Lung (tissue), 13 donors: ENCODE data around the gene ECT2. TPM values are rescaled to one million over a fixed set of nuclear protein-coding genes. Genes with fewer than 3 reads are reported as not detected.

Experiments used
- ATAC-seq: fragments of 200-7000 bp; cut with Tn5 transposase; one replicate; pipeline ENCODE4 v1.9.1; 2020; ENCODE audit warnings: moderate number of reproducible peaks; ENCODE audit not compliant: insufficient read depth, low FRiP score
- DNase-seq, 3 donors: peaks; one replicate each; pipeline ENCODE4 v3.0.0-alpha.2; 2013 to 2017
- H3K27ac ChIP-seq, 2 donors: one replicate each; pipeline ENCODE4 v1.5.1; 2013; ENCODE audit warnings: mild to moderate bottlenecking in 2 of 2, moderate library complexity in 2 of 2, control low read depth in 1 of 2, inconsistent platforms in 1 of 2, low read depth in 1 of 2, low read length in 1 of 2
- H3K27me3 ChIP-seq, 3 donors: one replicate each; pipeline ENCODE4 v1.5.1; 2013; ENCODE audit warnings: low read length in 2 of 3; ENCODE audit not compliant: control insufficient read depth in 3 of 3, insufficient read depth in 3 of 3
- H3K36me3 ChIP-seq, 4 donors: one replicate each; pipeline ENCODE4 v1.5.1; 2013; ENCODE audit warnings: low read length in 4 of 4, mild to moderate bottlenecking in 1 of 4, moderate library complexity in 1 of 4; ENCODE audit not compliant: control insufficient read depth in 4 of 4, insufficient read depth in 4 of 4
- H3K4me1 ChIP-seq, 5 donors: one replicate each; pipeline ENCODE4 v1.5.1; 2013; ENCODE audit warnings: low read length in 5 of 5, mild to moderate bottlenecking in 2 of 5, moderate library complexity in 1 of 5; ENCODE audit not compliant: control insufficient read depth in 5 of 5, insufficient read depth in 5 of 5
- H3K4me3 ChIP-seq: one replicate; pipeline ENCODE4 v1.5.1; 2013; ENCODE audit warnings: mild to moderate bottlenecking, control low read depth, moderate library complexity
- H3K9ac ChIP-seq, 2 donors: one replicate each; pipeline ENCODE4 v1.5.1; 2013; ENCODE audit warnings: low read length in 2 of 2, control low read depth in 1 of 2; ENCODE audit not compliant: insufficient read depth in 1 of 2
- H3K9me3 ChIP-seq, 4 donors: one replicate each; pipeline ENCODE4 v1.5.1; 2013; ENCODE audit warnings: low read length in 3 of 4, mild to moderate bottlenecking in 1 of 4, moderate library complexity in 1 of 4; ENCODE audit not compliant: control insufficient read depth in 4 of 4, insufficient read depth in 3 of 4
- CTCF ChIP-seq: IDR thresholded peaks from 2 replicates; pipeline ENCODE4 v1.5.1; 2012; ENCODE audit warnings: mild to moderate bottlenecking; ENCODE audit errors: control extremely low read depth, extremely low read depth
- WGBS, 2 donors: extraction: QIAGEN DNeasy Blood & Tissue Kit; methylation state at CpG; one replicate each; pipeline ENCODE4 v1.1.7; 2013; 5-methylcytosine and 5-hydroxymethylcytosine counted together
- polyA plus RNA-seq, 2 donors: library from polyadenylated mRNA; stranded (reverse); fragments of 200-250 nt; gene quantifications; one replicate each; pipeline ENCODE4 v1.2.1, GENCODE V29; 2013
- small RNA-seq: library from RNA; depleted of rRNA; stranded (forward); fragments of <200 nt; gene quantifications from one replicate; pipeline ENCODE3, GENCODE V24; 2014; ENCODE audit warnings: low replicate concordance
- total RNA-seq, 2 donors: library from RNA; depleted of rRNA in 1 of 2; stranded (reverse); fragments of >200 nt in 1 of 2; gene quantifications; one replicate each; pipeline ENCODE4 v1.2.1, GENCODE V29; 2014 to 2021
- donor health status: control.
- donor health status: control.
- donor health status: Bipolar disorder and iron deficiency.
- donor health status: healthy.
- donor health status: DM: yes; HTN: yes; CAD: no.

Gene ECT2
- total and polyA plus RNA-seq, 4 donors: 4.2 to 19.5 (median 8.5) TPM

GRCh38 chr3:172868582-172869200 lies 118.2 kb downstream of the ECT2 start:
- Histone ChIP-seq H3K27me3 (no peaks in the 10 kb centered on the region), H3K27ac (no peak overlapping the region), H3K4me3 (no peak overlapping the region), H3K9ac (no peak overlapping the region), H3K36me3 (no peaks in the 10 kb centered on the region), H3K4me1 (peaks cover 0 to 9% (median 0%) of the 10 kb centered on the region in 5 donors), H3K9me3 (no peaks in the 10 kb centered on the region)
- ATAC-seq: no peak
- 92 to 99% methylated on average over 2 of the region's 2 CpGs for WGBS, 2 donors
- no peak for TF ChIP-seq CTCF
- DNase-seq: peak in 1 of 3 donors; percentile 6

- Histone ChIP-seq H3K9me3 (no peaks in the 10 kb centered on the region), H3K27ac (no peak overlapping the region), H3K36me3 (no peaks in the 10 kb centered on the region), H3K9ac (no peak overlapping the region), H3K4me3 (no peak overlapping the region), H3K4me1 (peaks cover 0 to 9% (median 0%) of the 10 kb centered on the region in 5 donors), H3K27me3 (no peaks in the 10 kb centered on the region)
- DNase-seq (peak in 2 of 3 donors; percentile 24 to 59), ATAC-seq (peak; percentile 64)
- WGBS, 2 donors: 29 to 63% methylated on average over 3 of the region's 3 CpGs
- no peak for TF ChIP-seq CTCF
Measured at GRCh38 chr3:172869368-172869771, 118.8 kb downstream of the ECT2 start.

GRCh38 chr3:172869784-172870518 lies 119.4 kb downstream of the ECT2 start:
- H3K36me3 ChIP-seq: no peaks in the 10 kb centered on the region
- no peak for TF ChIP-seq CTCF
- H3K27ac ChIP-seq: no peak overlapping the region
- no peak overlapping the region for H3K4me3 ChIP-seq
- peaks cover 0 to 9% (median 0%) of the 10 kb centered on the region in 5 donors for H3K4me1 ChIP-seq
- H3K9ac ChIP-seq: no peak overlapping the region
- WGBS, 2 donors: 43 to 50% methylated on average over 3 of the region's 3 CpGs
- no peaks in the 10 kb centered on the region for H3K9me3 ChIP-seq
- no peak for ATAC-seq
- no peaks in the 10 kb centered on the region for H3K27me3 ChIP-seq
- DNase-seq: no peak

Small RNA genes within 50 kb of the gene (small RNA-seq; reads per million reads assigned to genes)
- not detected for gene AC108667.1
- gene RF00139: not detected
- gene RNU4-4P: not detected
- gene RNU6-547P: not detected

Other genes starting within 250 kb of the ECT2 start
- gene TNFSF10, start 227.3 kb upstream of the ECT2 start, total RNA-seq: 100 to 1,000 TPM in 1 of 2 donors, 10 to 100 TPM in 1; 41.5 to 107 TPM
- 10 to 100 TPM; 22.9 to 78.6 TPM for gene TNFSF10, start 227.3 kb upstream of the ECT2 start, polyA plus RNA-seq
- gene NCEH1, start 39.7 kb upstream of the ECT2 start, total RNA-seq: 10 to 100 TPM in 1 of 2 donors, 1 to 10 TPM in 1; 8.1 to 52.1 TPM
- gene NCEH1, start 39.7 kb upstream of the ECT2 start, polyA plus RNA-seq: 10 to 100 TPM in 1 of 2 donors, 1 to 10 TPM in 1; 6.3 to 13.1 TPM